B cell (primary cell): ENCODE results near the gene ERAS.

Source experiments
- EZH2 ChIP-seq: IDR thresholded peaks from 2 replicates; pipeline ENCODE4 v1.6.1; 2012; ENCODE audit warnings: borderline replicate concordance, low read depth, mild to moderate bottlenecking, moderate library complexity, low read length; ENCODE audit not compliant: insufficient read depth, poor library complexity, severe bottlenecking
- TF ChIP-seq, protein P1 (sequence below): fragments of 200-600 bp; IDR thresholded peaks from one replicate; pipeline ENCODE4 v1.8.0; 2022; ENCODE audit warnings: antibody characterized with exemption, mild to moderate bottlenecking

GRCh38 chrX:48787505-48788443 lies 38.5 kb upstream of the ERAS start:
- TF ChIP-seq, protein P1, sequence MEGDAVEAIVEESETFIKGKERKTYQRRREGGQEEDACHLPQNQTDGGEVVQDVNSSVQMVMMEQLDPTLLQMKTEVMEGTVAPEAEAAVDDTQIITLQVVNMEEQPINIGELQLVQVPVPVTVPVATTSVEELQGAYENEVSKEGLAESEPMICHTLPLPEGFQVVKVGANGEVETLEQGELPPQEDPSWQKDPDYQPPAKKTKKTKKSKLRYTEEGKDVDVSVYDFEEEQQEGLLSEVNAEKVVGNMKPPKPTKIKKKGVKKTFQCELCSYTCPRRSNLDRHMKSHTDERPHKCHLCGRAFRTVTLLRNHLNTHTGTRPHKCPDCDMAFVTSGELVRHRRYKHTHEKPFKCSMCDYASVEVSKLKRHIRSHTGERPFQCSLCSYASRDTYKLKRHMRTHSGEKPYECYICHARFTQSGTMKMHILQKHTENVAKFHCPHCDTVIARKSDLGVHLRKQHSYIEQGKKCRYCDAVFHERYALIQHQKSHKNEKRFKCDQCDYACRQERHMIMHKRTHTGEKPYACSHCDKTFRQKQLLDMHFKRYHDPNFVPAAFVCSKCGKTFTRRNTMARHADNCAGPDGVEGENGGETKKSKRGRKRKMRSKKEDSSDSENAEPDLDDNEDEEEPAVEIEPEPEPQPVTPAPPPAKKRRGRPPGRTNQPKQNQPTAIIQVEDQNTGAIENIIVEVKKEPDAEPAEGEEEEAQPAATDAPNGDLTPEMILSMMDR: no peak
- no peak for TF ChIP-seq EZH2
